Measurements from ENCODE around the gene CAST. TPM values are rescaled to one million over a fixed set of nuclear protein-coding genes. Genes with fewer than 3 reads are reported as not detected.
A peak's percentile ranks its signal among the peaks of the same experiment; 100 is the strongest.

The CAST gene
- total RNA-seq, 2 donors from 2014 or later = 165 to 229 TPM

DNA sequence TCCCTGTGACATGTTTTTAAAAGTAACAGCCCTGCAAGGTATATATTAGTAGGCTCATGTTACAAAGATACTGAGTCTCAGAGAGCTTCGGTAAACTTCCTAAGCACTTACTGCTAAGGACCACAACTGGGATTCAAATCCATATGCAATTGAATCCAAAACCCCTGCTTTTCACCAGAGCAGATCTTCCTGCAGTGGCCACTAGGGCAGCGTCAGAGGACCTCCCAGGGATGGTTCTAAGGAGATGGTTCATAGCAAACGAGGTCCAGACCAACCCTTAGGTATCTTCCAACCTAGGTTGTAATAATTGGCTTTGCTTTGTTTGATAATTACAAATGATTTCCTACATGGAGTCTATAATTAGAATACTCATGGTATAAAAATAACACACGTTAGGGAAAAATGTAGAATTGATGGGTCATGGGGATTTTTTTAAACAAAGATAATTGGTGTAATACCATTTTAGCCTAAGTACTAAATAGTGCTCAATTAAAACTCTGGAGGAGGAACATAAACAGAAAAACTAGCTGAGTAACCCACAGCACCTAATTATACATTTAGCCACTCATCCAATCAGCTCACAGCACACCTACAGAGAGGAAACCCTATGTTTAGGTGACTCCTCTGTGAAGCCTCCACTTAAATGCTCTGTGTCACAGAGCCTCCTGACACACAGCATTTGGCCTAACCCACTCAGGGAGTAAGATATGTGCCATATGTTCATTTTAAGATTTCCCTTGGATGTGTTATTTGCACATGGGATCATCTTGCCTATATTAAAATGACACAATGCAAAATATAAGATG is 10.0 kb upstream of the CAST start:
- no peak for ATAC-seq (replicated peaks)

DNA sequence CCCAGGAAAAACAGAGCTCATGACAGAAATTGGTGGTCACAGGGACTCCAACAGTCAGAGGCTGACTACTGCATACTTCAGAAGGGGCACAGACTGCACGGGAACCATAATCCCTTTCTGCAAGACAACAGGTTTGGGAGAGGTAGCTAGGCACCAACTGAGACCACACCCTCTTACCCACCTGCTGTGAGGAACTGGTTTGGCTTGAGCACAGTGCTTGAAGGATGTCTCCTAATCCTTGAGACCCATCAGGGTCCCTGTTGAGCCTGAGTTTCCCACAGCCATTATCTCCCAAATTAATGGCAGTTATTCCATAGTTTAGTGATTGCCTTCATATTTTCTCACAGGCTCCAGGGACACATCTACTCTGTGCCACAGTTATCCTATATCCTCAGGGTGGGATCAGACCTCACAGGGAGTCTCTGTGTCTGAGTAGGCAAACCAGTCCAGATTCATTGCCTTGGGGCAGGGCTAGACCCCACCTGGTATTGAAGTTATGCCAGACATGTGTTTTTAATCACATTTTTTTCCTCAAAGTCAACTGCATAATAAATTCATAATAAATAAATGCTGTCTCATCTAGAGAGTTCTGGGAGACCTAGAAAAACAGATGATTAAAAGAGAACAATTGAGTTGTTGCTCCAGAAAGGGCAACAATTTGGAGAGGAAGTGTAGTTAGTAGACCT is 9.3 kb upstream of the CAST start:
- no peaks in the 10 kb centered on the region for H3K36me3 Mint-ChIP-seq (ENCODE audit: low read depth)
- no peak overlapping the region for H3K27ac Mint-ChIP-seq
- peaks cover 14% of the 10 kb centered on the region for H3K27me3 Mint-ChIP-seq
- no peak overlapping the region for H3K4me3 Mint-ChIP-seq
- no peaks in the 10 kb centered on the region for H3K9me3 Mint-ChIP-seq
- no peak for ATAC-seq (replicated peaks)
- peaks cover 22% of the 10 kb centered on the region for H3K4me1 Mint-ChIP-seq

More for the DNA sequence above, 10.0 kb upstream of the CAST start:
- peaks cover 14% of the 10 kb centered on the region for H3K27me3 Mint-ChIP-seq
- H3K4me3 Mint-ChIP-seq = no peak overlapping the region
- H3K36me3 Mint-ChIP-seq (ENCODE audit: low read depth) = no peaks in the 10 kb centered on the region
- peaks cover 20% of the 10 kb centered on the region for H3K4me1 Mint-ChIP-seq
- no peak overlapping the region for H3K27ac Mint-ChIP-seq
- no peaks in the 10 kb centered on the region for H3K9me3 Mint-ChIP-seq

DNA sequence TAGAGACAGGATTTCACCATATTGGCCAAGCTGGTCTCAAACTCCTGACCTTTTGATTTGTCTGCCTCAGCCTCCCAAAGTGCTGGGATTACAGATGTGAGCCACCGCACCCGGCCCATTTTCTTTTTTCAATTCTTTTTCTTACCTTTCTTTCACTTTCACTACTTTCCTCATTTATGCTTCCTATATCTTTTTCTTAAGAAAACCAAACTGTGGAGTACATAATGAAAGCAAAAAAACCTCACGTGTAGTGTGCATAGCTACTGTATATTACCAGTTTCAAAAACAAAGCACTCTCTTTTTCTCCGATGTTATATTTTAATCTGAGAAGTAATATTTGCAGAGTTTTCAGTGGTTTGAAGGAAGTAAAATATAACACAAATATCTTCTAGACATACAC is 8.0 kb upstream of the CAST start:
- Mint-ChIP-seq H3K4me1 (peaks cover 21% of the 10 kb centered on the region), H3K27ac (no peak overlapping the region), H3K36me3 (ENCODE audit: low read depth) (no peaks in the 10 kb centered on the region), H3K27me3 (peaks cover 18% of the 10 kb centered on the region), H3K9me3 (no peaks in the 10 kb centered on the region), H3K4me3 (peak overlapping the region; percentile 36)
- ATAC-seq (replicated peaks) = peak; percentile 3

DNA sequence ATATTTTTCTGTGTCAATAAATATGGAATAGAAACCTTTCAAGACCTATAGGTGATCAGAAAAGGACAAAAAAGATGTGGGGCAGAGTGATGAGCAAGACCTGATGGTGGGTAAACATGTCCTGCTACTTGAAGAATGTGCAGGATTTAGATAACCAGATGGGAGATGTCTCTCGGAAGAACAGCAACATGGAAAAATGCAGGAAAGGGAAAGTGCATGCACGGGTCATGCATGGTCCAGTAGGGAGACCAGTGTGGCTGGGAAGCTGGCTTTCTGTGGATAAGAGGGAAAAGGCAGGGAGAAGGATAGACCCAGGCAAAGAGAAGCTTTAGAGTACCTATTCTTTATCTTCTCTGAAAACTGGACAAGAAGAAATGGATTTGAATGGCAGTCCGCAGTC is 7.1 kb upstream of the CAST start:
- no peaks in the 10 kb centered on the region for H3K9me3 Mint-ChIP-seq
- H3K36me3 Mint-ChIP-seq (ENCODE audit: low read depth) = no peaks in the 10 kb centered on the region
- peaks cover 20% of the 10 kb centered on the region for H3K27me3 Mint-ChIP-seq
- H3K27ac Mint-ChIP-seq = no peak overlapping the region
- H3K4me1 Mint-ChIP-seq = peaks cover 21% of the 10 kb centered on the region
- no peak for ATAC-seq (replicated peaks)
- no peak overlapping the region for H3K4me3 Mint-ChIP-seq

DNA sequence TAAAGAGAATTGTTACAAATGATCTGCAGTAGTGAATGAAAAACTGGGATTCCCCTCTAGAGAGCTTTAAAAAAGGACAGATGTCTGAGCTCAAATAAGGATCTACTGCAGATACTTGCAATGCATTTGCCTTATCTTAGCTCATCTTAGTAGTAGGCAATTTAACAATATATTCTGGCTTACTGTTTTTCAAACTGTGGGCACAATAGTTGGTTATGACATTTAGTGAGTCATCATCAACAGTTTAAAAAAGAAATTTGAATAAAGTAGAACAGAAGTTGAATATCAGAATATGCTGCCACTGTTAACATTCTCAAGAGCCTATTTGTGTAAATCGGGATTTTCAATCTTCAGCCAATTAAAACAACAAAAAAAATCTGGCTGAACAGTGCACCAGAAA is 6.7 kb upstream of the CAST start:
- no peak overlapping the region for H3K4me3 Mint-ChIP-seq
- peak; percentile 34 for ATAC-seq (replicated peaks)
- peaks cover 22% of the 10 kb centered on the region for H3K27me3 Mint-ChIP-seq
- no peak overlapping the region for H3K27ac Mint-ChIP-seq
- no peaks in the 10 kb centered on the region for H3K9me3 Mint-ChIP-seq
- peaks cover 21% of the 10 kb centered on the region for H3K4me1 Mint-ChIP-seq
- no peaks in the 10 kb centered on the region for H3K36me3 Mint-ChIP-seq (ENCODE audit: low read depth)

DNA sequence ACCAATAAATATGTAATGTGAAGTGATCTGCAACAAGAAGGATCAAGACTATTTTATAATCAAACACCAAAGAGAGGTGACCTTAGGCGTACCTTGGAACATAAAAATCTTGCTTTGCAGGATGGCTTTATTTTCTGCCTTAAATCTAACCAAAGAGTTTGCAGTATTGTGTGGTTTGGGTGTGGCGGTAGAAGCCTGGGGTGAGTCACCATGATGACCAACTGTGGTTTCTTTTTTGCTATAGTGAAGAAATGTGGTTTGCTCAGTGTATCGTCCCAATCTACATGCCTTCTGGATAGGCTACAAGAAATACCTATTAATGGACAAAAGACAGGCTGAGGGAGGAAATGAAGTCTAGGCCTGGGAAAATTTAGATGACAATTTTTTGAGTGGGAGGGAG is 5.1 kb upstream of the CAST start:
- H3K4me1 Mint-ChIP-seq = peaks cover 27% of the 10 kb centered on the region
- peaks cover 8% of the 10 kb centered on the region for H3K36me3 Mint-ChIP-seq (ENCODE audit: low read depth)
- no peaks in the 10 kb centered on the region for H3K9me3 Mint-ChIP-seq
- peak; percentile 63 for ATAC-seq (replicated peaks)
- peak overlapping the region; percentile 35 for H3K27ac Mint-ChIP-seq
- peak overlapping the region; percentile 19 for H3K4me3 Mint-ChIP-seq
- H3K27me3 Mint-ChIP-seq = peaks cover 17% of the 10 kb centered on the region

DNA sequence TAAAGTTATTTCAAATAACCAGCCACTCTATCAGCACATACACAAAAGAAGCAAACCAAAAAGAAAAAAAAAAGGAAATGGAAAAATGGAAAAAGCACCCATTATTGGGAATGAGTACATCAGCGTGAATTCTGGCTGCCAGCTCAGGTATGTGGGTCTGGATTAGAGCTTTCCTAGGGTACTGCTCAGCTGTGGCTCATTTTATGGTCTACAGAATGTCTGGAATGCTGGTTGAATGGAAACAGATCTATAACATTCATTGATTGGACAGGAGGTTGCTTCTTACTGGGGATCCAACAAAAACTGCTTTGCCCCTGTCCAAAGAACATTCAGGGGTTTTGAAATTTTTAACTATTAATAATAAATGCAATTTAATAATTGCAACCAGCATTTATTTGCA is 3.9 kb upstream of the CAST start:
- no peak overlapping the region for H3K4me3 Mint-ChIP-seq
- no peak overlapping the region for H3K27ac Mint-ChIP-seq
- peaks cover 16% of the 10 kb centered on the region for H3K36me3 Mint-ChIP-seq (ENCODE audit: low read depth)
- no peaks in the 10 kb centered on the region for H3K9me3 Mint-ChIP-seq
- H3K4me1 Mint-ChIP-seq = peaks cover 28% of the 10 kb centered on the region
- peaks cover 17% of the 10 kb centered on the region for H3K27me3 Mint-ChIP-seq
- no peak for ATAC-seq (replicated peaks)

DNA sequence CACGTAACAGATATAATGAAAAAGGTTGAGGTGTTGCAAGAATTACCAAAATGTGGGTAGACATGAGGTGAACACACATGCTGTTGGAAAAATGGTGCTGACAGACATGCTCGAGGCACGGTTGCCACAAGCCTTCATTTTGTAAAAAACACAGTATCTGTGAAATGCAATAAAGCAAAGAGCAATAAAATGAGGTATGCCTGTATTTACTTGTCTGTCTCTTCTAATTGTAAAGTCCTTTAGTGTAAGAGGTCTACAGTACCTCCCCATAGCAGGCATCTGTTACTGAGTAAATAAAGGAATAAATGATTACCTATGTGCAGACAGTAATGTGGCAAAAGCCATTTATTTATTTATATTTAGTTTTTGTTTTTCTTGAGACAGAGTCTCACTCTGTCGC is 3.0 kb upstream of the CAST start:
- no peak overlapping the region for H3K27ac Mint-ChIP-seq
- ATAC-seq (replicated peaks) = no peak
- peaks cover 34% of the 10 kb centered on the region for H3K4me1 Mint-ChIP-seq
- H3K27me3 Mint-ChIP-seq = peaks cover 16% of the 10 kb centered on the region
- peaks cover 21% of the 10 kb centered on the region for H3K36me3 Mint-ChIP-seq (ENCODE audit: low read depth)
- no peaks in the 10 kb centered on the region for H3K9me3 Mint-ChIP-seq
- H3K4me3 Mint-ChIP-seq = no peak overlapping the region

DNA sequence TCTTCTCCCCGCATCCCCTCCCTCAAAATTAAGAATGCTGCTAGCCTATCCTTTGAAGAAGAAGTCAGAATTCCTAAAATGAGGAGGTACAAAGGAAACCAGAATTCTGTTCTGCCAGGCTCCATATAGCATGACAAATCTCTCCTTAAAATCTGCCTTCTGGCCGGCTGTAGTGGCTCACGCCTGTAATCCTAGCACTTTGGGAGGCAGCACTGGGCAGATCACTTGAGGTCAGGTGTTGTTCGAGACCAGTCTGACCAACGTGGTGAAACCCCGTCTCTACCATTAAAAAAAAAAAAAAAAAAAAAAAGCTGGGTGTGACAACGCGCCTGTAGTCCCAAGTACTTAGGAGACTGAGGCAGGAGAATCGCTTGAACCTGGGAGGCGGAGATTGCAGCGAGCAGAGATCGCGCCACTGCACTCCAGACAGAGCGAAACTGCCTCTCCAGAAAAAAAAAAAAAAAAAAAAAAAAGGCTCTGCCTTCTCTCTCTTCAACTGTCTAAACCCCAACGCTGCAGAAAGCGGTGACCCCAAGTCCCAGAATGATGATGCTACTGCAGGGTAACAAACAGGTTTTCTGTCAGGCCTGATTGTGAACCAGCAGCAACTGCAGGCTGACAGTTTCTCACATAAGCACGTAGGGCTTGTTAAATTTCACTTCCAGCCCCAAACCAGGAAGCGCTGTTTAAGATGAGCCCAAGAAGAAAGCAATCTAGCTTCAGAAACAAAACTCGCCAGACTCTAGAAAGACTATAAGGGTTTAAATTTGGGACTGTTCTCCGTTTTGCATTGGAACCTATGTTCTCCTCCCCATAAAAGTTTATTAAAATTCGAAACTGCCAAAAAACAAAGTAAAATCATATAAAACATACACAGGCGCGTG is 963 bp upstream of the CAST start:
- H3K9me3 Mint-ChIP-seq = no peaks in the 10 kb centered on the region
- H3K4me1 Mint-ChIP-seq = peaks cover 26% of the 10 kb centered on the region
- peaks cover 21% of the 10 kb centered on the region for H3K36me3 Mint-ChIP-seq (ENCODE audit: low read depth)
- H3K4me3 Mint-ChIP-seq = peak overlapping the region; percentile 98
- H3K27me3 Mint-ChIP-seq = peaks cover 8% of the 10 kb centered on the region
- H3K27ac Mint-ChIP-seq = peak overlapping the region; percentile 98
- ATAC-seq (replicated peaks) = peak; percentile 37

DNA sequence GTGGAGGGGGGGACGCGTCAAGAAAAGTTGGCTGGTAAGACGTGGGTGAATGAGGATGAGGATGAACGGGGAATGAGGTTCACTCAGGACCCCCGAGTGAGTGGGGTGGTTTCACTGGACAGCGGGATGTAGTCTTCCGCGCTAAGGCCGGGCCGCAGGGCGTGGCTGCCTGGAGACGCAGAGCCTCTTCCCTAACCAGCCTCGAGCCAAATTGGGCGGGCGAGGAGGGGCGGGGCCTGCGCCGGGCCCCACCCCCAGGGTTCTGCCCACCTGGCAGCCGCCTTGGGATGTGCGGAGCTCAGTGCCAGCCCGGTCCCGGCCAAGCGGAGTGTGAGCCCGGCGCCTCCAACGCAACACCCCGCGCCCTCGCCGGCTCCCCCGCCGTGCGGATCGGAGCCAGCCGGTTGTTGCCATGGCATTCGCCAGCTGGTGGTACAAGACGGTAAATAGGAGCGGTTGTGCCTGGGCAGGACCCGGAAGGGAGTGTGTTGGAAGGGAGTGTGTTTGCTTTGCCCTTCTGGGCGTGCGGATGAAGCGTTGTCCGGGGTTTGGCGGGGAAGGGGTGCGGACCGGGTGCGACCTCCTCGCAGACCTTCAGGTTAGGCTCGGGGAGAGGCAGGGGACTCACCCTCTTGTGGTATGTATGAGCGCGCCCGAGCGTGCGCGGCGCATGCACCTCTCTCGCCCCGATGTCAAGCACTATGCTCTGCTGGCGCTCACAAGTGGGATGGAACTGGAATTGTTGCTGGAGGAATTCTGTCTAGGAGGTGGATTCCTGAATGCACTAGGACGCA is 746 bp downstream of the CAST start:
- Mint-ChIP-seq H3K4me3 (peak overlapping the region; percentile 98), H3K27me3 (peaks cover 8% of the 10 kb centered on the region), H3K4me1 (peaks cover 15% of the 10 kb centered on the region), H3K36me3 (ENCODE audit: low read depth) (peaks cover 21% of the 10 kb centered on the region), H3K9me3 (no peaks in the 10 kb centered on the region), H3K27ac (peak overlapping the region; percentile 90)
- peak; percentile 83 for ATAC-seq (replicated peaks)

DNA sequence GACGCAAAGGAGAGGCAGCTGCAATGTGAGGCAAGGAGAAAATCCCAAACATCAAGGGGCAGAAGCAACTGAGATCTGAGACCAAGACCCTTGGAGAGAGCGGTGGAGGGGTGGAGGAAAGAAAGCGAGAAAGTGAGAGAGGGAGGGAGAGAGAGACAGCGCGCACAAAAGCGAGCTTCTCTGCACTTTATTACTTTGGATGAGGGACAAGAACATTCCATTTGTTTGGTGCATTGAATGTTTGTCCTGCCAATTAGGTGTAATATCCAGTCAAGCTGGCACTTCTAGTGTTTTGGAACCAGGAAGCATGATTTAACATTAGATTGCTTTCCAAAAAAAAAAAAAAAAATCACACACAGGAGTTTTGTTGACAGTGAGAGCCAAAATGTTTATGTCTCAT is 1.4 kb downstream of the CAST start:
- peaks cover 15% of the 10 kb centered on the region for H3K4me1 Mint-ChIP-seq
- H3K27ac Mint-ChIP-seq = peak overlapping the region; percentile 90
- peaks cover 4% of the 10 kb centered on the region for H3K27me3 Mint-ChIP-seq
- H3K9me3 Mint-ChIP-seq = no peaks in the 10 kb centered on the region
- H3K4me3 Mint-ChIP-seq = peak overlapping the region; percentile 98
- ATAC-seq (replicated peaks) = no peak
- peaks cover 21% of the 10 kb centered on the region for H3K36me3 Mint-ChIP-seq (ENCODE audit: low read depth)

DNA sequence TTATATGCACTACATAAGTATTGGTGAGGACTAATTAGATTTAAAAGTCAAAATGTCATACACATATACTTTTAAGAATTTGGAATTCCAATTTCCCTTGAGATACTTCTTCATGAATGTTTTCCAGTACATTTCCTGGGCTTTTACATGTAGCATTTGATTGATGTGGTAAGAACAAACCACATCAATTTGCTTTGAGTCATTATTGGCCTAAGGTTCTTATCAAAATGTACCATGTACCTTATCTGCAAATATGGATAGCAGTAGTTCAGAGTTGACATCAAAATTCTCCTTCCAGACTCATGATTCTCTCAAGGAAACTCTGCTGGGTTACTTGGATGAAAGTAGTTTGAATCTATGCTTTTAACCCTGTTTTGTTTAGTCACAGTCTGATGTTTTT is 2.5 kb downstream of the CAST start:
- peaks cover 21% of the 10 kb centered on the region for H3K36me3 Mint-ChIP-seq (ENCODE audit: low read depth)
- no peaks in the 10 kb centered on the region for H3K9me3 Mint-ChIP-seq
- H3K27ac Mint-ChIP-seq = no peak overlapping the region
- peaks cover 4% of the 10 kb centered on the region for H3K27me3 Mint-ChIP-seq
- H3K4me1 Mint-ChIP-seq = peaks cover 20% of the 10 kb centered on the region
- no peak for ATAC-seq (replicated peaks)
- H3K4me3 Mint-ChIP-seq = peak overlapping the region; percentile 98

DNA sequence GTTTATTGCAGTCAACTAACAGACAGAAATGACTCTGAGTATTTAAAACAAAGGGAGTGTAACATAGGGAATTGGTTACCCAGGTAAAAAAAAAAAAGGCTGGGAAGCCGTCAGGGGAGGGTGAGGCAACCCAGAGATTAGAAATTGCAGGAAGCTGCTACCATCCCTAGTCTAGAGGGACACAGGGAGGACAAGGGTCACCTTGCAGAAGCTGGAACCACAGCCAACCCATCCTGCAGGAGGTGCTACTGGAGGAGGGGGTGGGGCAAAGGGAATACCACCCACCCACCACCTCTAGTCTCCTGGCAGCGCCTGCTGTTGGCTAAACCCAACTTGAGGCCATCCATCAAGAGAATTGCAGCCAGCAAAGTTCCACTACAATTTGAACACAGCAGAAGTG is 6.5 kb downstream of the CAST start:
- ATAC-seq (replicated peaks) = no peak
- H3K4me3 Mint-ChIP-seq = no peak overlapping the region
- peaks cover 20% of the 10 kb centered on the region for H3K4me1 Mint-ChIP-seq
- no peaks in the 10 kb centered on the region for H3K27me3 Mint-ChIP-seq
- peaks cover 14% of the 10 kb centered on the region for H3K36me3 Mint-ChIP-seq (ENCODE audit: low read depth)
- no peaks in the 10 kb centered on the region for H3K9me3 Mint-ChIP-seq
- no peak overlapping the region for H3K27ac Mint-ChIP-seq

DNA sequence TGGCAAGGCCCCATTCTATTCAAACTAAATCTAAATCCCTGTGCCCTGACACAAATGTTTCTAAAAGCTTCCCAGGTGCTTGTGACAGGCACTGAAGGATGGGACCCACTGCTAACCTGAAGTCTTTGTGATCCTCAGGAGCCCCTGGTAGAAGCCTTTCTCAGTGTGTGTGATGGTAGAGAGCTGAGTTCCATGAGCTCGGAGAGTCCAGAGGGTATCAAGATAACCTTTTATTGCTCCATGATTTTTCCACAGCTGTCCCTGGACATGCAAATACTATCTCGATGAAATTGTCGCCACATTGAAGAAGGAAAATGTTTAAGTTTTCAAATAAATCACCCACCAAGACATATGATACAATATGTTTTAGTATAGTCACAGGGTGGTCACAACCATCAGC is 7.7 kb downstream of the CAST start:
- no peak for ATAC-seq (replicated peaks)
- Mint-ChIP-seq H3K9me3 (no peaks in the 10 kb centered on the region), H3K36me3 (ENCODE audit: low read depth) (peaks cover 15% of the 10 kb centered on the region), H3K4me3 (no peak overlapping the region), H3K4me1 (peaks cover 16% of the 10 kb centered on the region), H3K27me3 (no peaks in the 10 kb centered on the region), H3K27ac (no peak overlapping the region)

Data from activated T-helper 17 cell treated with anti-CD3 and anti-CD28 coated beads, Interleukin-2, amount 50 U/mL, for 72 hours (primary cell).